ENCODE data around the gene ACP2.
A peak's percentile ranks its signal among the peaks of the same experiment; 100 is the strongest.
"Not testable (repeated sequence)": the region's sequence is repeated elsewhere in the genome, so short reads cannot be mapped to it uniquely, and the experiment has no call there.

The ACP2 gene

GRCh38 chr11:47243454-47243853, 5.2 kb downstream of the ACP2 start:
- no peak for DNase-seq (ENCODE audit: low read depth in 2 of 2)

GRCh38 chr11:47242596-47243192, 5.9 kb downstream of the ACP2 start:
- no peak for DNase-seq (ENCODE audit: low read depth in 2 of 2)

GRCh38 chr11:47241841-47242301, 6.7 kb downstream of the ACP2 start:
- DNase-seq (ENCODE audit: low read depth in 2 of 2): no peak

GRCh38 chr11:47239852-47240251, 8.8 kb downstream of the ACP2 start:
- no peak for DNase-seq (ENCODE audit: low read depth in 2 of 2)

GRCh38 chr11:47236482-47236881, 12.1 kb downstream of the ACP2 start:
- DNase-seq (ENCODE audit: low read depth in 2 of 2): no peak

- DNase-seq (ENCODE audit: low read depth in 2 of 2): no peak
Measured at GRCh38 chr11:47235163-47235562, 13.5 kb downstream of the ACP2 start.

- DNase-seq (ENCODE audit: low read depth in 2 of 2): no peak
Measured at GRCh38 chr11:47234669-47235100, 13.9 kb downstream of the ACP2 start.

- DNase-seq (ENCODE audit: low read depth in 2 of 2): no peak
Measured at GRCh38 chr11:47233989-47234668, 14.5 kb downstream of the ACP2 start.

- DNase-seq (ENCODE audit: low read depth in 2 of 2): no peak
Measured at GRCh38 chr11:47233051-47233450, 15.6 kb downstream of the ACP2 start.

- DNase-seq (ENCODE audit: low read depth in 2 of 2): no peak
Measured at GRCh38 chr11:47229161-47229560, 19.5 kb downstream of the ACP2 start.

- DNase-seq (ENCODE audit: low read depth in 2 of 2): no peak
Measured at GRCh38 chr11:47225552-47226400, 22.8 kb downstream of the ACP2 start.

- DNase-seq (ENCODE audit: low read depth in 2 of 2): no peak
Measured at GRCh38 chr11:47222696-47223095, 25.9 kb downstream of the ACP2 start.

- peak in 1 of 2 experiments; percentile 23 for DNase-seq (ENCODE audit: low read depth in 2 of 2)
Measured at GRCh38 chr11:47220401-47220821, 28.2 kb downstream of the ACP2 start.

GRCh38 chr11:47216121-47216798, 32.4 kb downstream of the ACP2 start:
- peak; percentile 51 to 53 for DNase-seq (ENCODE audit: low read depth in 2 of 2)

- DNase-seq (ENCODE audit: low read depth in 2 of 2): no peak
Measured at GRCh38 chr11:47215366-47215910, 33.2 kb downstream of the ACP2 start.

- DNase-seq (ENCODE audit: low read depth in 2 of 2): no peak
Measured at GRCh38 chr11:47213950-47214565, 34.6 kb downstream of the ACP2 start.

GRCh38 chr11:47212938-47213337, 35.7 kb downstream of the ACP2 start:
- DNase-seq (ENCODE audit: low read depth in 2 of 2): no peak

- no peak for DNase-seq (ENCODE audit: low read depth in 2 of 2)
Measured at GRCh38 chr11:47208628-47209027, 40.0 kb downstream of the ACP2 start.

- not testable (repeated sequence) for DNase-seq (ENCODE audit: low read depth in 2 of 2)
Measured at GRCh38 chr11:47208008-47208552, 40.5 kb downstream of the ACP2 start.

- no peak for DNase-seq (ENCODE audit: low read depth in 2 of 2)
Measured at GRCh38 chr11:47207459-47207858, 41.2 kb downstream of the ACP2 start.

- not testable (repeated sequence) for DNase-seq (ENCODE audit: low read depth in 2 of 2)
Measured at GRCh38 chr11:47206577-47206976, 42.0 kb downstream of the ACP2 start.

Data from fibroblast of skin of left quadriceps (primary cell).